Upper lobe of left lung (tissue), 4 donors: ENCODE data around the gene TMEM50A.
"Not testable (repeated sequence)": the region's sequence is repeated elsewhere in the genome, so short reads cannot be mapped to it uniquely, and the experiment has no call there.

Source experiments
- POLR2A ChIP-seq, 4 donors: fragments of 450-650 bp; IDR thresholded peaks; one replicate each; pipeline ENCODE4 v1.5.1; 2016 to 2017; ENCODE audit warnings: antibody characterized with exemption in 4 of 4, mild to moderate bottlenecking in 2 of 4
- TF ChIP-seq, protein P1 (sequence below), 6 experiments: fragments of 450-650 bp in 4 of 6; fragments of 200-600 bp in 2 of 6; sonication (generic) in 2 of 6; IDR thresholded peaks; one replicate each; pipeline ENCODE4 v1.5.1; 2016 to 2019; ENCODE audit warnings: antibody characterized with exemption in 6 of 6

DNA sequence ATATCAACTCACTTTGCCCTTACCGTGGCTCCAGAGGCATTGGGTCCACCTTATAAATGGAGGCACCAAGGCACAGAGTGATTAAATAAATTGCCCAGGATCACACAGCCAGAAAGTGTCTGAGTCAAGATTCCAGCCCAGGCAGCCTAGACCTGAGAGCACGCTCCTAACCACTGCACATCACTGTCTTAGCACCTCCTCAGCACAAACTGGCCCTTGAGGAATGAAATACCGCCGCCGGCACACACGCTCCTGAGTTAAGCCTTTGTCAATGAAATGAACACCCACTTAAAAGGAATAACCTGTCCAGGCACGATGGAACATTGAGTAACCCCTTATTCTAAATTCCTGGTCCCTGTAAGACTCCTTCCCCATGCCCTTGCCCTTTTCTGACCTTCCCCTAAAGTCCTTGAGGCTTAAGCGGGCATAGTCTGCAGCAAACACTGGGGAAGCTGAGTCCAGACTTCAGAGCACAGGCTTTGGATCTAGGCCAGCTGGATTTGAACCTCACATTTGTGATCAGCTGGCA is 49.5 kb upstream of the TMEM50A start:
- TF ChIP-seq, protein P1, sequence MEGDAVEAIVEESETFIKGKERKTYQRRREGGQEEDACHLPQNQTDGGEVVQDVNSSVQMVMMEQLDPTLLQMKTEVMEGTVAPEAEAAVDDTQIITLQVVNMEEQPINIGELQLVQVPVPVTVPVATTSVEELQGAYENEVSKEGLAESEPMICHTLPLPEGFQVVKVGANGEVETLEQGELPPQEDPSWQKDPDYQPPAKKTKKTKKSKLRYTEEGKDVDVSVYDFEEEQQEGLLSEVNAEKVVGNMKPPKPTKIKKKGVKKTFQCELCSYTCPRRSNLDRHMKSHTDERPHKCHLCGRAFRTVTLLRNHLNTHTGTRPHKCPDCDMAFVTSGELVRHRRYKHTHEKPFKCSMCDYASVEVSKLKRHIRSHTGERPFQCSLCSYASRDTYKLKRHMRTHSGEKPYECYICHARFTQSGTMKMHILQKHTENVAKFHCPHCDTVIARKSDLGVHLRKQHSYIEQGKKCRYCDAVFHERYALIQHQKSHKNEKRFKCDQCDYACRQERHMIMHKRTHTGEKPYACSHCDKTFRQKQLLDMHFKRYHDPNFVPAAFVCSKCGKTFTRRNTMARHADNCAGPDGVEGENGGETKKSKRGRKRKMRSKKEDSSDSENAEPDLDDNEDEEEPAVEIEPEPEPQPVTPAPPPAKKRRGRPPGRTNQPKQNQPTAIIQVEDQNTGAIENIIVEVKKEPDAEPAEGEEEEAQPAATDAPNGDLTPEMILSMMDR (IDR thresholded peaks at IDR 0.05), result not testable (repeated sequence)
- TF ChIP-seq POLR2A (IDR thresholded peaks at IDR 0.05), result not testable (repeated sequence)
